Measurements from ENCODE around the gene ARHGAP45.
"Not testable (repeated sequence)": the region's sequence is repeated elsewhere in the genome, so short reads cannot be mapped to it uniquely, and the experiment has no call there.

ARHGAP45 gene

DNA sequence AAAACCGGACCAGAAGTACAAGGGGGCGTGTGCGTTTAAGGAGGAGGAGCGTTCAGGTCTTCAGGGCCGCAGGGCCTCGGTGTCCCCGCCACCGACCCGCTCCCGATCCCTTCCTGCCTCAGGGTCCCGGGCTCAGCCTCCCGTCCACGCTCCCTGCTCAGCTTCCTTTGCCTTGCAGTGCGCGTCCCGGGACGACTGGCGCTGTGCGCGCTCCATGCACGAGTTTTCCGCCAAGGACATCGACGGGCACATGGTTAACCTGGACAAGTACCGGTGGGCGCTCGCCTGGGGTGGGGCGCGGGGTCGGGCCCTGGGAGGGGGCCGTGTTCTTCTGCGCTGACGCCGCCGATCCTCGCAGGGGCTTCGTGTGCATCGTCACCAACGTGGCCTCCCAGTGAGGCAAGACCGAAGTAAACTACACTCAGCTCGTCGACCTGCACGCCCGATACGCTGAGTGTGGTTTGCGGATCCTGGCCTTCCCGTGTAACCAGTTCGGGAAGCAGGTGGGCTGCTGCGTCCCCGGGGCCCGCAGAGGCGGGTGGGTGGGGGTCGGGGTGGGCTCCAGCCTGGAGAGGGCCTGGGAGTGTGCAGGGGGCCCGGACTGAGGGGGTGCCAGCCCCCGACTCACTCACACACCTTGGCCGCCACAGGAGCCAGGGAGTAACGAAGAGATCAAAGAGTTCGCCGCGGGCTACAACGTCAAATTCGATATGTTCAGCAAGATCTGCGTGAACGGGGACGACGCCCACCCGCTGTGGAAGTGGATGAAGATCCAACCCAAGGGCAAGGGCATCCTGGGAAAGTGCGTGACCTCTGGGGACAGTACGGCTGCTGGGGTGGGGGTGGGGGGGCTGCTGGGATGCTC, 38.3 kb downstream of the ARHGAP45 start:
- DNase-seq (ENCODE audit: low read depth in 2 of 2), result no peak

DNA sequence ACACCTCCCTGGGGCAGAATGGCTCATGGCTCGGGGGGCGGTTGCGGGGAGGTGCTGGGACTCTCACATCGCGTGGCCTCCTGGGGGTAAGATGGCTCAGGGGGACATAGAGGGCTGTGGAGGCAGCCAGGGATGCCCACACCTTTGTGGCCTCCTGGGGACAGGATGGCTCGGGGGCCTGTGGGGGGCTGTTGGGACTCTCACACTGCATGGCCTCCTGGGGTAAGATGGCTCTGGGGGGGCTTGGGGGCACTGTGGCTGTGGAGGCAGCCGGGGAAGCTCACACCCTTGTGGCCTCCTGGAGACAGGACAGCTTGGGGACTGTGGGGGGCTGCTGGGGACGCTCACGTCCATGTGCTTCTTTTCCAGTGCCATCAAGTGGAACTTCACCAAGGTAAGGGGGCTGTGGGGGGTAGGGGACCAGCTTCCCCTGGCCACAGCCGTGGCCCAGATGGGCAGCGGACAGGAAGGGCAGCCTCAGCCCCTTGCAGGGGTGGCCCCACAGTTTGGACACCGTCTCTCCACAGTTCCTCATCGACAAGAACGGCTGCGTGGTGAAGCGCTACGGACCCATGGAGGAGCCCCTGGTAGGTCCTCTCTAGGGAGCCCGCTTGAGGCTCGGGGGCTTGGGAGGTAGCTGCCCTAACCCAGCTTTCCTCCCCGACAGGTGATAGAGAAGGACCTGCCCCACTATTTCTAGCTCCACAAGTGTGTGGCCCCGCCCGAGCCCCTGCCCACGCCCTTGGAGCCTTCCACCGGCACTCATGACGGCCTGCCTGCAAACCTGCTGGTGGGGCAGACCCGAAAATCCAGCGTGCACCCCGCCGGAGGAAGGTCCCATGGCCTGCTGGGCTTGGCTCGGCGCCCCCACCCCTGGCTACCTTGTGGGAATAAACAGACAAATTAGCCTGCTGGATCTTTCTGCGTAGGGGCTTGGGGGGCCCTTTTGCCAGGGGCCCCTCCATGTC, 39.2 kb downstream of the ARHGAP45 start:
- no peak for DNase-seq (ENCODE audit: low read depth in 2 of 2)

DNA sequence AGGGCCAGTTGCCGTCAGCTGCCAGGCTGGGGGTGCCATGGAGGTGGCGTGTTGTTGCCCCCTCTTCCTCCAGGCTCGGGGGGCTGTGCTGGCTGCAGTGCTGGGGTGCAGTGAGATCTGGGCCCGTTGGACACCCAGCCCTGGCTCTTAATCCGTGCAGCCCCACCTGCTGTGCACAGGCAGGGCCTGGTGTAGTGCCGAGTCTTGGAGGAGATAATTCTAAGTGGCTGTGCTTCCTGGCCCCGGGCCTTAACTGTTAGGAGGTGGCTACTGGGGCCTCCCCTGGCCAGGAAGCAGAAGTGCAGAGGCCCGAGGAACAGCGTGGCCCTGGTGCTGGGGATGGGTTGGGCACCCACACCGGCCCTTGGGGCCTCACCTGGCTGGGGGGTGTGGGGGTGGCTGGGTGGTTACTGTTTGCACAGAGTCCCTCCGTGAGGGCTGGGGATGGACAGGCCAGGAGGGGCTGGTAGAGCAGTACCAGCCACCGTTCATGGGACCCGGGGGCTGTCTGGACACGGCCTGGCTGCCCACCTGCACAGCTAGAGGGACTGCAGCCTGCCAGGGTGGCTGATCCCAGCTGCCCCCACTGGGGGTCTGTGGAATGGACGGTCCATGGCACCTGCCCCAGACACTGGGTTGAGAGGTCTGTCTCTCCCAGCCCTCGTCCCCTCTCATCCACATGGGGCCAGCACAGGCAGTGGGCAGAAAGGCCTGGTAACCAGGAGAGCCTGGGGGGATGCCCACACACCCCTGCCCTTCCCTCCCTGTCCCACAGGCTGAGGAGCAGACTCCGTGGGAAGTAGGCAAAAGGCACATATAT, 40.1 kb downstream of the ARHGAP45 start:
- DNase-seq (ENCODE audit: low read depth in 2 of 2), result no peak

DNA sequence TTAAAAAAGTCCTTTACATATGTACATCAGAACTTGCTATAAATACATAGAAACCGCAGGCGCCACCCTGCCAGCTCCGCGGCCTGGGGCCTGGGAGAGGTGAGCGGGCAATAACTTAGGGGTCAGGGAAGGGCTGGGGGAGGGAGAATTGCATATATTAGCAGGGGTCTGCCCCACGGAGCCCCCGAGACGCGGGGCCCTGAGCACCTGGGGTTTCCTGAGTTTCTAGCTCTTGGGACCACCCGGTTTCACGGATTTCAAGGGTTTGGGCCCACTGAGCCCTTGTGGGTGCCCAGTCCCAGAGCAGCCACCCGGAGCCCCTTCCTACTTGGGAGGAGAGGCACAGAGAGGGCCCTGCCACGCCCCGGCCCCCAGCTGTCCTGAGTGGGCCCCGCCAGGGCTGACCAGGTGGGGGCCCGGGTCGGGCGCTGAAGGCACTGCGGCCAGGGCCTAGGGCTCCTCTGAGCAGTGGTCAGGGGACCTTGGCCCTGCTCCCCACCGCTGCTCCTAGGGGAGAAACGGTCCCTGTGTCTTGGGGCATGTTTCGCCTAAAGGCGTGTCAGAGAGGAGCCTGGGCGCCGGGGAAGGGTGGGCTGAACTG, 40.8 kb downstream of the ARHGAP45 start:
- no peak for DNase-seq (ENCODE audit: low read depth in 2 of 2)

DNA sequence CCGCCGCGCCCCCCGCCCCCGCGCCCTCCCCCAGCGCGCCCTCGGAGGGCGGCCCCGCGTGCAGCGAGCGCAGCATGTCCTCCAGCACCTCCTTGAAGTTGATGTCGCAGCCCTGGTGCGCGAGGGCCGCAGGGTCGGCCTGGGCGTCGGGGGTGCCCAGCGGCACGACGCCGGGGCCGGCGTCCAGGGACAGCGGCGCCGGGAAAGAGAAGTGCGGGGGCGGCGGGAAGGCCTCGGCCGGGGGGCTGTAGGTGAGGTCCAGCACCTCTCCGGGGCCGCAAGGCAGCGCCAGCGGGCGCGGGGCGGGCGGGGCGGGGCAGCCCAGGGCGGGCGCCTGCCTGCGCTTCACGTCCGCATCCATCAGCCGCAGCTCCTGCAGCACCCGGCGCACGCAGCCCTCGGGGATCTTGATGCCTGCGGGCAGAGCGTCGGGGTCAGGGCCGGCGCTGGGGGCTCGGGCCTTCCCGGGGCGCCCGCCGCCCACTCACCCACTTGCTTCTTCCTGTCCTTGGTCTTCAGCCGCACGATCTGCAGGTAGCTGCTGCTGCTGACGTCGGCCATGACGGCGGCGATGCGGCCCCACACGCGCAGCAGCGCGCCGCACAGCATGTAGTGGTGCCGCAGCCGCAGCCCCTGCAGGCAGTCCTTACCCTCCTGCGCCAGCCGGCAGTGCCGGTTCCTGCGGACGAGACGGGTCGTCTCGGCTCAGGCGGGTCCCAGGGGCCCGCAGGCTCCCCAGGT, 41.5 kb downstream of the ARHGAP45 start:
- no peak for DNase-seq (ENCODE audit: low read depth in 2 of 2)

DNA sequence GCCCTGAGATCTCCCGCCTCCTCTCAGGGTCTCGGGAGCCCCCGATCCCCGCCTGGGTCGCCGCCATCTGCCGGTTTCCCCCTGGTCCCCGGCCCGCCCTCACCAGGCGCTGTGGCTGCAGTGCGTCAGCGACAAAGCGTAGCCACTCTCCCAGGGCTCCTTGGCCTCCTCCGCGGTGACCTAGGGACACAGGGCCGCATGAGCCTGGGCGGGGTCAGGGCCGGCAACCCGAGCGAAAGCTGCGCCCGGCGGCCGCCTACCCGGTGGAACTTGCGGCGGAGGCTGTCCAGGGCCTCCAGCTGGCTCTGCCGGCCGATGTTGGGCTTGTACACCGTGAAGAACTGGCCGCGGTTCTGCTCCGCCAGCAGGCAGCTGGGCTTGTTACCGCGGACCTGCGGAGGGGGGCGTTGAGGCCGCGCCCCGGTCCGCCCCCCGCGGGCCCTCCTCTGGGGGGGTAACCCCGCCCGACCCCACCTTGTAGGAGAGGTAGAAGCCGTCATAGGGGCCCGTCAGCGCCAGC, 42.1 kb downstream of the ARHGAP45 start:
- no peak for DNase-seq (ENCODE audit: low read depth in 2 of 2)

DNA sequence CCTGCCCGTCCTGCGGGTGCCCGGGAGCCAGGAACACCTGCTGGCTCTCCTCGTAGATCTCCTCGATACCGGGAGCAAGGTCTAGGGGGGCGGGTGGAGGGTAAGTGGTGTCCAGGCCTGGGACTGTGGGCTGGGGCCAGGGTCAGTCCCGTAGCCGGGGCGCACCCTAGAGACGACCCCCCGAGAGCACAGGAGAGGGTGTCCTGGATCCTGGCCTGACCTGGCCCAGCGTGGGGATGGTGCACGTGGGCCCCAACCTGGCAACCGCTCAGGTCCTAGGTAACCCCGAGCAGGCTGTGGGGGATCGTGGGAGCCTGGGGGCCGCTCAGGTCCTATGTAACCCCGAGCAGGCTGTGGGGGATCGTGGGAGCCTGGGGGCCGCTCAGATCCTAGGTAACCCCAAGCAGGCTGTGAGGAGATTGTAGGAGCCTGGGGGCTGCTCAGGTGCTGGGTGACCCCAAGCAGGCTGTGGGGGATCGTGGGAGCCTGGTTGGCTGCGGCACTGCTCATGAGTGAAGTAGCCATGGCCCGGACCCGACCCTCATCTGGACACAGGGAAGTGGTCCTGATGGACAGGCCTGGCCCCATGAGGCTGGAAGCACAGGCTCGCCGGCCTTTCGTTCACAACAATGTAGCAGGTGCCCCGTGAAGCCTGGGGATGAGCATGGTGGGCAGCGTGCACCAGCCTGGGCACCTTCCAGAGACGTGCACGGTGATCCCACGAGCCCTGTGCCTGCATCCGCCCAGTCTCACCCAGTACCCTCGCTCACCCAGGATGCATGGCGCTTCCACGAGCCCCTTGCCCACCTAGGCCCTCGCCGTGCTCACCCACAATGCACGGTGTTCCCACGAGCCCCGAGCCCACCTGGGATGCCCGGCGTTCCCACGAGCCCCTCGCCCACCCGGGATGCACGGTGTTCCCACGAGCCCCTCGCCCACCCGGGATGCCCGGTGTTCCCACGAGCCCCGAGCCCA, 43.0 kb downstream of the ARHGAP45 start:
- DNase-seq (ENCODE audit: low read depth in 2 of 2), result no peak

DNA sequence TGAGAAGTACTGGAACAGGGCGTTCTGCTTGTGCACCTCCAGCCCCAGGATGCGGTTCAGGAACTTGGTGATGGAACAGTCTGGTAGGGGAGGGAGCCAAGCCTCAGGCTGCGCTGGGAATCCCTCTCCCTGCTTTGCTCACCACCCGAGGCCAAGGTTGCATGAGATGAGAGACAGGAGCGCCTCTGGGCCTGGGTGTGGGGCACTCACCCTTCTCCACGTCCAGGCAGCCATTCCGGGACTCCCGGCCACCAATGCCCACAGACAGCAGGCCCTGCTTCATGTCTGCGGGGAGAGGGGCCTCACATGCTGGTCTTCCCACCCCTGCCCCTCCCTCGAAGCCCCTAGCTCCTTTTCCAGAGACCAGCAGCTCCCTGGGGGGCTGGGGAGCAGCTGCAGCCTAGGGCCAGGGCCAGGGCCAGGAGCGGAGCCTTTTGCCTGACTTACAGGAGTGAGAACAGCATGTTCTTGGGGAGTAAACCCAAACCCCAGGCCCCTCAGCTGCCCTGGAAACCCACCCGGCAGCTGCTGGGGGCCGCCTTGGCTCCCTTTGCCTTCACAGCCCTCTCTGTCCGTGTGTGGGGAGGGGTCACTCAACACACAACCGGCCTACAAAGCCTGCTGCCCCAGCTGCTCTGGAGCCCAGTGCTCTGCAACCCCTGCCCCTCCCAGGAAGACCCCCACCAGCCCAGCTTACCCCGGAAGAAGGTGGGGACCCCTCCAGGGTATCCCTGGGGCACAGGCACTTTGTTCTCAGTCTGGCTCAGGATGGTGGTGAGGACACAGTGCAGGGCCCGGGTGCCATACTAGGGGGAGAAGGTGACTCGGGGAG, 44.1 kb downstream of the ARHGAP45 start:
- no peak for DNase-seq (ENCODE audit: low read depth in 2 of 2)

DNA sequence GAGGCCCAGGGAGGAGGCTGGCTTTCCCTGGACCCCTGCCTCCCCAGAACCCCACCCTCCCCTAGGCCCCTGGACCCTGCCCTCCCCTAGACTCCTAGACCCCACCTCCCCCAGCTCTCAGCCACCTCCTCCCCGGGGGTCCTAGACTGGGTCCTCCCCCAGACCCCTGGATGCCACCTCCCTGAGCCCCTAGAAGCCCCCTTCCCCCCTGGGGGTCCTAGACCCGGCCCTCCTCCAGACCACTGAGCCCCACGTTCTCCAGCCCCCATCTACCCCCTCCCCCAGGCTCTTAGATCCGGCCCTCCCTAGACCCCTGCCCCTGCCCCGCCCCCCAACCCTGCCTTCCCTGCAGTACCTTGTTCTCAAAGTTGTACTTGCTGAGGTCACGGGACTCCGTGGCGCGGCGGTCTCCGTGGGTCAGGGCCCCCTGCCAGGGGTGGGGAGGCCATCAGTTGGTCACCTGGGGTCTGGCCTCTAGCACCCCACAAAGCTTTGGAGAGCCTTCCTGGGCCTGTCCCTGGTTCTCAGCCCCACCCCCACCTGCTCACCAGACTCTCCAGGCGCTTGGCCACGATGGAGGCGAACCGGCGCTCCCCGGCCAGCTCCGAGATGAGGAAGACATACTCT, 44.8 kb downstream of the ARHGAP45 start:
- DNase-seq (ENCODE audit: low read depth in 2 of 2), result no peak

DNA sequence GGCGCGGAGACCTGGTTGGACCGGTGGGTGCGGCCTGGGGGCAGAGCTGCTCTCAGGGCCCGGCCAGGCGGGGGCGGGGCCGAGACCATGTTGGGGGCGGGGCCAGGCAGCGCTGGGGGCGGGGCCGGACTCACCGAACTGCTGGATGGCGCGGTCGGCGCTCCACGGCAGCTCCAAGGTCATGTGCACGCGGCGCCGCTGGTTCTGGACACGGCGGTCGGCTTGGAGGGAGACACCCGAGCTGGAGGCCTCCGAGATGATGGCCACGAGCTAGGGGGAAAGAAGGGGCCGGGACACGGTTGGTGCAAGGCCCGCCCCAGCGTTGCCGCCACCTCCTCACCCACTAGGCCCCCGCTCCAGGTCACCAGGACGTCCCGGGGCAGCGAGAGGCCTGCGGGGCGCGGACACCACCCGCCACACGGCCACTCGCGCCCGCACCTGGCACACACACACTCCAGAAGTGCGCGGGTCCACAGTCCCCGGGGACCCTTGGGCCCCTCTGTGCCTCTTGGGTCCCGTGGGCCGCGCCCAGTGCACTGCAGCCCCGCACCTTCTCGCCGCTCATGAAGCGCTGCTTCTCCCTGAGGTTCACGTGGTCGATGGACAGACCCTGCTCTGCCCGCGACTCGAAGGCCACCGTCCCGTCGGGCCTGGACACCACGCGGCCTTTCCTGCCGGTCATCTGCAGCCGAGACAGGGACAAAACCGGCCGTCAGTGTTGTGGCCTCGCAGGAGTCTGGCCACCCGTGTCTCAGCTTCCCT, 45.5 kb downstream of the ARHGAP45 start:
- DNase-seq (ENCODE audit: low read depth in 2 of 2), result no peak

DNA sequence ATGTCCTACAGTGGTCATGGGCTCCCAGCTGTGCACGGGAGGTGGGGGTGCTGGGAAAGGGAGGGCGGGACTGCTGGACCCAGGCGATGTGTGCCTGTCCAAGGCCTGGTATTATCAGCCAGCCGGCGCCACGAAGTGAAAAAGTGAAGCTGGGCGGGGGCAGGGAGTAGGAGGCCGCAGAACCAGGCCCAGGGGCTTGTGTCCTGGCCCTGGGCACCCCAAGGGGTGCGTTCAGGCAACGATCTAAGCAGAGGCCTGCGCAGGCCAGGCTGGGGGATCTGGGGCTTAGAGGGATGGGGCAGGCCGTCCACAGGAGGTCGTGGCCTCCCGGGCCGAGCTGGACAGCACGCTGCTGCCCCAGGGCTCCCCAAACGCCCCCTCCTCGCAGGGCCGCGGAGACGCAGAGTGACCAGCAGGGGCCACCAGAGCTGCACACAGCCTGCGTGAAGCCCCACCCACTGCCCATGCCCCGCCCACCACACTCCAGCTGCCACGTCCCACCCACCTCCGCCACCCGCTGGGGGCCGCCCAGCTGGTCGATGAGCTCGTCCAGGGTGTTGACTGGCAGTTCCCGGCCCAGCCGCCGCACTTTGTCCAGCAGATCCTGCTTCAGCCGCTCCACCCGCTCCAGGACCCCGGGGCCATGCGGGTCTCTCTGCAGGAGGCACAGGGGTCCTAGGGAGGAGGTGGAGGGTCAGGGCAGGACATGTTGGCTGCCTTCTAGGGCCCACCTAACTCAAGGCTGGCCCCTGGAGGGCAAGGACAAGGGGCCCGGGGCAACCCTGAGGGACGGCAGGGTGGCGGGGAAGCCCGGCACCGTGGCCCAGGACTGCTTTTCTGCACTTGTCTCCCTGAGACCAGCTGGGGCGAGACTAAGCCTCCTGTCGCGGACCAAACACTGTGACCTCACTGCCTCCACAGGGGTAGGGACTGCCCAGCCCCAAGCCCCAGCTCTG, 46.3 kb downstream of the ARHGAP45 start:
- peak in 1 of 2 donors; percentile 82 for DNase-seq (ENCODE audit: low read depth in 2 of 2)

DNA sequence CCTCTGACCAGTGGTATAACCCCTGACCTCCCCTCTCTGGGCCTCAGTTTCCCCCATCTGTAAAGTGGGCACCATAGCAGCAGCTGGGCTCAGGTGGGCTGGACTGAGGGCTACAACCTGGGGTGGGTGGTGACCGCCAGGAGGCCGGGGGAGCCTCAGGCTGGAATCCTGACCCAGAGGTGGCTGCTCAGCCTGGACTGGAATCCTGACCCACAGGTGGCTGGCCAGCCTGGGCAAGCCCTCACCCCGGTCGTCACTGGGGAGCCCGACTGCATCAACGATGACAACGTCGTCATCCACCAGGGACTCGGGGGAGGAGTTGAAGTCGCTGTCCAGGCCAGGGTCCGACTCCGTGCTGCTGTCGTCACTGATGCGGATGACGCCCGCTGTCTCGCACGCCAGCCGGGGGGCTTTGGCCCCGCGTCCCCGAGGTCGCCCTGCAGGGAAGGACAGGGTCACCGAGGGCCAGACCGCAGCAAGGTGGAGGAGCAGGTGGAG, 47.1 kb downstream of the ARHGAP45 start:
- DNase-seq (ENCODE audit: low read depth in 2 of 2), result no peak

DNA sequence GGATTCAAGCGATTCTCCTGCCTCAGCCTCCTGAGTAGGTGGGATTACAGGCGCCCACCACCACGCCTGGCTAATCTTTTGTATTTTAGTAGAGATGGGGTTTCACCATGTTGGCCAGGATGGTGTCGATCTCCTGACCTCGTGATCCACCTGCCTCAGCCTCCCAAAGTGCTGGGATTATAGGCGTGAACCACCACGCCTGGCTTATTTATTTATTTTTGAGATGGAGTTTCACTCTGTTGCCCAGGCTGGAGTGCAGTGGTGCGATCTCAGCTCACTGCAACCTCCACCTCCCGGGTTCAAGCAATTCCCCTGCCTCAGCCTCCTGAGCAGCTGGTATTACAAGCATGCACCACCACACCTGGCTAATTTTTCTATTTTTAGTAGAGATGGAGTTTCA, 47.8 kb downstream of the ARHGAP45 start:
- DNase-seq (ENCODE audit: low read depth in 2 of 2), result not testable (repeated sequence)

DNA sequence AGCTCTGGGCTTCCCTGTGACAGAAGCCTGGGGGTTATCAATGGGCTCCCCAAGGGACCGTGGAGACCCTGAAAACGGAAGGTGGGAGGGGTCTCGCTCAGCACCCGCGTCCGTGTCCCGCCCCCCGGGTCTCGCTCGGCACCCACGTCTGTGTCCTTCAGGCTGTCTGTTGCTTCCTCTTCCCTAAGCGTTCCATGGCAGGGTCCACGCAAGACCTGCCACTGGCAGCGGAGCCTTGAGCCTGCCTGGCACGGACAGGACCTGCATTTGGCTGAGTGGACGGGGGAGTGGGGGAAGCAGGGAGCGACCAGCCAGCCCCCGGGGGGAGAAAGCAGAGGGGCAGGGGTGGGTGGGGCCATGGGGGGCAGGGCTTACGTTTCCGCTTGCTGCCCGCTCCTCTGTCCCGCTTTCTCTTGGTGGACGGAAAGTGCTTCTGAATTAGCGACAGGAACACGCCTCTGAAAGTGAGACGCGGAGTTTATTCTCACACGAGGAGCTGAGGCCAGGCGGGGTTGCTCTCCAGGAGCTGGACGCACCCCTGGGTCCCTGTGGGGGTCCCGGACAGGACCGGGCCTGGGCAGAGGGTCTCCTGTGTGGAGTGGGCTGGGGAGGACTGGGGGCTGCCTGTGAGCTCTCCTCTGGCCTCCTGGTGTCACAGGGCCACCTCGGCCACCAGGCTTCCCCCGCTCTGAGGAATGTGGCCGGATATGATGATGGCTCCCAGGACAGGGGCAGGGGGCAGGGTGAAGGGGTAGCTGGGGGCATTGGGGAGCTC, 48.9 kb downstream of the ARHGAP45 start:
- no peak for DNase-seq (ENCODE audit: low read depth in 2 of 2)
